DOHH2 (cell line): Measurements from ENCODE around the gene TNN.
A peak's percentile ranks its signal among the peaks of the same experiment; 100 is the strongest.

Experiments
- H3F3A ChIP-seq: fragments of 200-600 bp; sonication (generic), shearing (Covaris generic); 2 replicates; pipeline ENCODE4 v1.6.0; 2016; ENCODE audit warnings: antibody characterized with exemption, mild to moderate bottlenecking; ENCODE audit not compliant: control insufficient read depth, insufficient read depth
- H3K27ac ChIP-seq: fragments of 200-600 bp; sonication (generic); 2 replicates; pipeline ENCODE4 v1.5.1; 2014; ENCODE audit warnings: low read depth, mild to moderate bottlenecking, low read length, moderate library complexity
- H3K27me3 ChIP-seq: fragments of 200-600 bp; sonication (generic); 2 replicates; pipeline ENCODE4 v1.6.1; 2014; ENCODE audit warnings: mild to moderate bottlenecking, low read length, mixed read lengths; ENCODE audit not compliant: control insufficient read depth
- H3K36me3 ChIP-seq: fragments of 200-600 bp; sonication (generic); 2 replicates; pipeline ENCODE4 v1.6.1; 2014; ENCODE audit warnings: mild to moderate bottlenecking, low read length, moderate library complexity, mixed read lengths; ENCODE audit not compliant: control insufficient read depth
- H3K4me1 ChIP-seq: fragments of 200-600 bp; sonication (generic); 2 replicates; pipeline ENCODE4 v1.6.1; 2014; ENCODE audit warnings: mild to moderate bottlenecking, low read length, mixed read lengths; ENCODE audit not compliant: control insufficient read depth
- H3K4me2 ChIP-seq: fragments of 200-600 bp; sonication (generic); 2 replicates; pipeline ENCODE4 v1.6.0; 2014; ENCODE audit warnings: mild to moderate bottlenecking, low read length, moderate library complexity
- H3K4me3 ChIP-seq: fragments of 200-600 bp; sonication (generic); 2 replicates; pipeline ENCODE4 v1.5.1; 2014; ENCODE audit warnings: mild to moderate bottlenecking, low read length, mixed read lengths
- H3K79me2 ChIP-seq: fragments of 200-600 bp; sonication (generic); 2 replicates; pipeline ENCODE4 v1.6.1; 2014; ENCODE audit warnings: mild to moderate bottlenecking, low read length, mixed read lengths; ENCODE audit not compliant: control insufficient read depth
- H3K9me2 ChIP-seq: fragments of 200-600 bp; sonication (generic); replicated peaks from 2 replicates; pipeline ENCODE4 v1.6.1; 2014; ENCODE audit warnings: mild to moderate bottlenecking, low read length, mixed read lengths; ENCODE audit not compliant: control insufficient read depth
- H3K9me3 ChIP-seq: fragments of 200-600 bp; sonication (generic); 2 replicates; pipeline ENCODE4 v1.6.1; 2014; ENCODE audit warnings: antibody characterized with exemption, low read length, mixed read lengths; ENCODE audit not compliant: control insufficient read depth, insufficient read depth
- H4K20me1 ChIP-seq: fragments of 200-600 bp; sonication (generic); 2 replicates; pipeline ENCODE4 v1.6.0; 2014; ENCODE audit warnings: low read depth, mild to moderate bottlenecking, antibody characterized with exemption, low read length, moderate library complexity; ENCODE audit not compliant: control insufficient read depth, insufficient read depth
- CTCF ChIP-seq: fragments of 200-600 bp; sonication (generic); IDR thresholded peaks from one replicate; pipeline ENCODE4 v1.5.1; 2014; ENCODE audit warnings: antibody characterized with exemption, mild to moderate bottlenecking, low read depth, low read length; ENCODE audit not compliant: poor library complexity, severe bottlenecking
- EZH2phosphoT487 ChIP-seq: fragments of 200-600 bp; sonication (generic); IDR thresholded peaks from 2 replicates; pipeline ENCODE4 v1.6.1; 2017; ENCODE audit warnings: borderline replicate concordance, mild to moderate bottlenecking, antibody characterized with exemption, low read length, moderate library complexity, mixed read lengths

The TNN gene

GRCh38 chr1:175191659-175192058, 124.0 kb downstream of the TNN start:
- no peaks in the 10 kb centered on the region for H3K9me2 ChIP-seq
- peak overlapping the region; percentile 76 for H3K4me3 ChIP-seq
- peak overlapping the region; percentile 90 for H3K4me2 ChIP-seq
- H3K9me3 ChIP-seq: no peaks in the 10 kb centered on the region
- peaks cover 59% of the 10 kb centered on the region for H3K79me2 ChIP-seq
- TF ChIP-seq EZH2phosphoT487: no peak
- TF ChIP-seq CTCF: no peak
- peaks cover 55% of the 10 kb centered on the region for H3K36me3 ChIP-seq
- H3K27me3 ChIP-seq: no peaks in the 10 kb centered on the region
- peaks cover 84% of the 10 kb centered on the region for H3K4me1 ChIP-seq
- H4K20me1 ChIP-seq: peaks cover 7% of the 10 kb centered on the region; the same call in 1 of the 2 replicates
- H3K27ac ChIP-seq: peak overlapping the region; percentile 83
- H3F3A ChIP-seq: peaks cover 20% of the 10 kb centered on the region

GRCh38 chr1:175192111-175192629, 124.5 kb downstream of the TNN start:
- TF ChIP-seq CTCF: peak; percentile 34
- no peak for TF ChIP-seq EZH2phosphoT487
- Histone ChIP-seq H3K4me2 (peak overlapping the region; percentile 90), H3K27me3 (no peaks in the 10 kb centered on the region), H3K27ac (peak overlapping the region; percentile 83), H3K9me2 (no peaks in the 10 kb centered on the region), H3K79me2 (peaks cover 54% of the 10 kb centered on the region), H3K4me1 (peaks cover 84% of the 10 kb centered on the region), H3K4me3 (peak overlapping the region; percentile 76), H3K9me3 (no peaks in the 10 kb centered on the region), H3F3A (peaks cover 20% of the 10 kb centered on the region), H4K20me1 (peaks cover 7% of the 10 kb centered on the region; the same call in 1 of the 2 replicates), H3K36me3 (peaks cover 50% of the 10 kb centered on the region)

GRCh38 chr1:175192630-175193526, 125.2 kb downstream of the TNN start, which contains the start of gene KIAA0040:
Gene KIAA0040 (minus strand): TSS chr1:175192776. CDS start chr1:175161013, 31,763 bp downstream.
- Histone ChIP-seq H3K9me3 (no peaks in the 10 kb centered on the region), H3K4me1 (peaks cover 84% of the 10 kb centered on the region), H3K79me2 (peaks cover 47% of the 10 kb centered on the region), H3K4me3 (peak within 1 kb of the TSS; percentile 76), H3K27me3 (no peaks in the 10 kb centered on the region), H4K20me1 (peaks cover 7% of the 10 kb centered on the region; the same call in 1 of the 2 replicates), H3K9me2 (no peaks in the 10 kb centered on the region), H3K4me2 (peak within 1 kb of the TSS; percentile 90), H3K27ac (peak within 1 kb of the TSS; percentile 83), H3K36me3 (peaks cover 42% of the 10 kb centered on the region), H3F3A (peaks cover 23% of the 10 kb centered on the region)
- no peak for TF ChIP-seq EZH2phosphoT487
- no peak for TF ChIP-seq CTCF
